Measurements from ENCODE around the gene GPR137C. TPM values are rescaled to one million over a fixed set of nuclear protein-coding genes. Genes with fewer than 3 reads are reported as not detected.
"Not testable (repeated sequence)": the region's sequence is repeated elsewhere in the genome, so short reads cannot be mapped to it uniquely, and the experiment has no call there.

GPR137C gene
- total RNA-seq, 1 donor from 2014 or later, result 2.2 TPM

- not testable (repeated sequence) for DNase-seq (ENCODE audit: low spot score)
Measured at GRCh38 chr14:52568454-52568853, 15.8 kb downstream of the GPR137C start.

DNA sequence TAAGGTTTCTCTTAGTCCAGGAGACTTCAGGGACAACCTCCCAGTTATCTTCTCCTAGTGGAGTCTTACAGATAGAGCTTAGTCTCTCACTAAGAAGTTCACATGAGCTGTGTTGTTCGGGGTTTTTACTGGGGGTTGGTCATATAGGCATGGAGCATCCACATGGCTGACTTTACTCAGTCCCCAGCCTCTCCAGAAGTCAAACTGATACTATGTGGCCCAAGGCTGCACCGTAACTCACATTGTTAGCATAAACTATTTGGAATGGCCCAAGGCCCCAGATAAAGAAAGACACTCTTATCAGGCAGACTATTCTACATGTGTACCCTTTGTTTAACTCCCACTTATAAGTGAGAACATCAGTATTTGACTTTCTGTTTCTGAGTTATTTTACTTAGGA lies 23.2 kb downstream of the GPR137C start:
- no peak for DNase-seq (ENCODE audit: low spot score)

DNA sequence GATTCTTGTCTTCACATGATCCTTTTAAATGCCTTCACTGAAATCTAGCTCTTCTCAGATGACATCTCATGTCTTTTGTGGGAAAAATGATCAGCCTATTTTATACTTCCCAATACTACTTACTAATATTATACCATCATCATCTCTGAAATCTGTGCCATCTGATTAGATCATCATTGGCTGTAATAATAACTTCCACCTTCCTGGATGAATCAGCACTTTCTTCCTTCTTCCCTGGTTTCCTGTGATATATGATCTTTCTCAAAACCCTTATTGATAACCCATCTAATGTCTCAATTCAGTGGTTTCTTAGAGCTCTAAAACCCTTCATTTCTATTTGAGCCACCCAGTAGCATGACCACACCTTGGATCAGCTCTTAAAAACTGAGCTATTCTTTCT lies 30.9 kb downstream of the GPR137C start:
- DNase-seq (ENCODE audit: low spot score), result no peak

DNA sequence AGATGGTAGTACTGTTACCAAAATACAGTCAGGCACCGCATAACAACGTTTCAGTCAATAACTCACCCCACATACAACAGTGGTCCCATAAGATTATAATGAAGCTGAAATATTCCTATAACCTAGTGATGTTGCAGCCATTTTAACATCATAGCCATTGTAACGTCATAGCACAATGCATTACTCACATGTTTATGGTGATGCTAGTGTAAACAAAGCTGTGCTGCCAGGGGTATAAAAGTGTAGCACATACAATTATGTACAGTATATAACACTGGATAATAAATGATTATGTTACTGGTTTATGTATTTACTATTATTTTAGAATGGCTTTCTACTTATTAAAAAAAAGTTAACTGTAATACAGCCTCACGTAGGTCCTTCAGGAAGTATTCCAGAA lies 37.0 kb downstream of the GPR137C start:
- no peak for DNase-seq (ENCODE audit: low spot score)

GRCh38 chr14:52590318-52590717 lies 37.7 kb downstream of the GPR137C start:
- no peak for DNase-seq (ENCODE audit: low spot score)

- DNase-seq (ENCODE audit: low spot score), result no peak
Measured at GRCh38 chr14:52596320-52596719, 43.7 kb downstream of the GPR137C start.

DNA sequence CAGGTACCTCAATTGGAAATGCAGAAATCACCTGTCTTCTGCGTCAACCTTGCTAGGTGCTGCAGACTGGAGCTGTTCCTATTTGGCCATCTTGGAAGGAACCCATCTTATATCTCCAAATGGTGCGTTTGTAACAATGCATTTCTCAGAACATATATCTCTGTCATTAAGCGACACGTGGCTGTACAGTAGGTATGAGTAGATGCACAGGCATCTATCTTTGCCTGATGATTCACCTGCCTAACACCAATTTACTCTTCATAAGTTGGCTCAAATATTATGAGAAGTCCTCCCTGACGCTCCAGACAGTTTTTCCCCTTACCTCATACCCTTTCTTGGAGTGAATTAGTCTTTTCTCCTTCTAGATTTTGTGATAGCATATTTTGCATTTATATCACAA lies 44.2 kb downstream of the GPR137C start:
- no peak for DNase-seq (ENCODE audit: low spot score)

GRCh38 chr14:52598568-52598967 lies 45.9 kb downstream of the GPR137C start:
- DNase-seq (ENCODE audit: low spot score), result no peak

DNA sequence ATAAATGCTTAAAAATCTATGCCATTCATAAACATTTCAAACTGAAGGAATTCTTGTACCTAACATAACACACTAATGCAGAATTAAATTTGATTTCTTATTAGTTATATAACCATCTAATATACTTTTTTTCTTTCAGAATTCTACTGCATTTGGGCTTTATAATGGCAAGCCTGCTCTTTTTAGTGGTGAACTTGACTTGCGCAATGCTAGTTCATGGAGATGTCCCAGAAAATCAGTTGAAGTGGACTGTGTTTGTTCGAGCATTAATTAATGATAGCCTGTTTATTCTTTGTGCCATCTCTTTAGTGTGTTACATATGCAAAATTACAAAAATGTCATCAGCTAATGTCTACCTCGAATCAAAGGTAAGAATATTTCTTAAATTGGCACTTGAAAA lies 47.3 kb downstream of the GPR137C start:
- DNase-seq (ENCODE audit: low spot score), result no peak

DNA sequence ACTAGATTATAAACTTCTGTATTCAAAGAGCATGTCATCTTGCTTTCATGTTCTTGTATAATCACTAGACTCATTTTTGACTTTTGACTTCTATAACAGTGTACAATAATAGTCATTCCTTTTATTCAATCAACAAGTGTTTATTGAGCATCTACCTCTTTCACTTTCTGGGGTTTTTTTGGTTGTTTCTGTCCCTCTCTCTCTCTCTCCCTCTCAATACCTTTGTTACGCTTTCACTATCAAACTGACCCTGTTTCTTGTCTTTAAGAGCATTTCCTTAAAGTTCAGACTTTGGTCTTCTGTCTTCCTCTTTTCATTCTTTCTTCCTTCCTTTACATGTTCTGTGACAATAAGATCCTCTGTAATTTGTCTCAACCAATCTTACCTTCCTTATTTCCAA lies 49.5 kb downstream of the GPR137C start:
- no peak for DNase-seq (ENCODE audit: low spot score)

- no peak for DNase-seq (ENCODE audit: low spot score)
Measured at GRCh38 chr14:52607061-52607460, 54.4 kb downstream of the GPR137C start.

DNA sequence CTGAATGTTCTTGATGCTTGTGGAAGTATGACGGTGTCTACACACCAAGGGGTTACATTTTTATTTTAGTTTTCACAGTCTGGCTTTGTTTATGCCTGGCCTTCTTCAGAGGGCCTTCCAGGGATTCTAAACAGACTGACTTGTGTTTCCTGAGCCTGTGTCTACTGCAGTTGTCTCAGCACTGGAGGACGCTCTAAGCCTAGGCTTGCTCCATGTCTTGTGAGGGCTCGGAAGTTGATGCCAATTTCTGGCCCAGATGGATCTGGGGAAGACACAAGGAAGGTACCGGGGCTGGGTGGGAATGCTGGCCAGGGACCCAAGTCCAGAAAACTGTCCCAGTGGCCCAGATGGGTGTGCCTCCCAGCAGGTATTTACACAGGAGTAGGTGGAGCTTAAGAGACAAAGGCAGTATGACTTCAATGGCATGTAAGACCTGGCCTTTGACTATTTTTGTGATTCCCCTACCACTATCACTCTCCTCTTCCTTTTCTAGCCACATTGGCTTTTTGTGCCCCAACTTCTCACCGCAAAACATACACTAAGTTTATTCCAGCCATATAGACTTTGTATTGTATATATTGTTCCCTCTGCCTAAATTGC lies 56.9 kb downstream of the GPR137C start:
- DNase-seq (ENCODE audit: low spot score), result no peak

- DNase-seq (ENCODE audit: low spot score), result no peak
Measured at GRCh38 chr14:52610187-52610586, 57.6 kb downstream of the GPR137C start.

- no peak for DNase-seq (ENCODE audit: low spot score)
Measured at GRCh38 chr14:52618602-52619001, 66.0 kb downstream of the GPR137C start.

GRCh38 chr14:52619687-52620086 lies 67.1 kb downstream of the GPR137C start:
- DNase-seq (ENCODE audit: low spot score), result no peak

GRCh38 chr14:52640137-52640536 lies 87.5 kb downstream of the GPR137C start:
- DNase-seq (ENCODE audit: low spot score), result no peak

- no peak for DNase-seq (ENCODE audit: low spot score)
Measured at GRCh38 chr14:52641745-52642144, 89.1 kb downstream of the GPR137C start.

DNA sequence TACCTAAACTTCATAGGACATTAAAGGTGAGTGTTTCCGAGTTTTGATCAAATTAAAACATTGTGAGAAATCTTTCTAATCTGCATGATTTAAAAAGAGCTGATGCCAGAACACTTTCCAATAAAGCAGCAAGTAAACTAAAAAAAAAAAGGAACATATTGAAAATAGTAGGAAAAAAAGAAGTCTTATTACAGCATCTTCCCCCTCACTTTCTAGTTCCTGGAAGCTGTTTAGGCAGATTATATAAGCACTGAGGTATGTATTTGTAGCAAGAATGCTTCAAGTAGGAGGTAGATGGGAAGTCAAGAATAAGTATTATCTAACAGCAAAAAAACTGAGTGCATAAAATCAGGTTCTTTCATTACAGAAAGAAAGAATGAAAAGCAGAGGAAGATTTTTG lies 96.9 kb downstream of the GPR137C start:
- DNase-seq (ENCODE audit: low spot score), result no peak

- DNase-seq (ENCODE audit: low spot score), result no peak
Measured at GRCh38 chr14:52650774-52651173, 98.1 kb downstream of the GPR137C start.

DNA sequence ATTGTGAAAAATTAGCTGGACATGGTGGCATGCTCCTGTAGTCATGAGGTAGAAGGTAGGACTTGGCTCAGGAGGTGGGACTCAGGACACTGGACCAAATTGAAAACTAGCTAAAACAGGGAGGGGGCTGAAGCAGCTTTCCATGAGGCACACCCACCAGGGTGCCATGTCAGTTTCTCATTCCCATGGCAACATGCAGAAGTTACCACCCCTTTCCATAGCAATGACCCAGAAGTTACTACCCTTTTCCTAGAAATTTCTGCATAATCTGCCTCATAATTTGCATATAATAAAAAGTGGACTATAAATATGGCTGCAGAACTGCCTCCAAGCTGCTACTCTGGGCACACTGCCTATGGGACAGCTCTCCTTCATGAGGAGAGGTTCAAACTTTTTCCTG lies 104.3 kb downstream of the GPR137C start:
- no peak for DNase-seq (ENCODE audit: low spot score)

- DNase-seq (ENCODE audit: low spot score), result no peak
Measured at GRCh38 chr14:52660325-52660724, 107.7 kb downstream of the GPR137C start.

GRCh38 chr14:52660832-52661231 lies 108.2 kb downstream of the GPR137C start:
- no peak for DNase-seq (ENCODE audit: low spot score)

DNA sequence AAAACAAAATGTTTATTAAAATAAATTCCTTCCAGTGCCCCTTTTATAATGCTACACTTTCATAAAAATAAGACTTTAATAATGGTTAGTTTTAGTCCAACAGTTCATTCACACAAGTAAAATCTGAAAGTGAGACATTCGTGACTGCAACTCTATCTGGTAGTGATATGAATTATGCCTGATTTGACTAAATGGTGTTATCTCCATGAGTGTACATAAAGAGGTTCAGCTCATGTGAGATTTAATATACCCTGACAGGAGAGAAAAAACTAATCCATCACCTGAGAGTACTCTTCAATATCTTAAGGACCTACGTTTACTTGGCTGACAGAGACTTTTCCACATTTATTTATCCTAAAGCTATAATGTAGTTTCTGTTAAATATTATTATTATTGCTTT lies 108.7 kb downstream of the GPR137C start:
- DNase-seq (ENCODE audit: low spot score), result no peak

DNA sequence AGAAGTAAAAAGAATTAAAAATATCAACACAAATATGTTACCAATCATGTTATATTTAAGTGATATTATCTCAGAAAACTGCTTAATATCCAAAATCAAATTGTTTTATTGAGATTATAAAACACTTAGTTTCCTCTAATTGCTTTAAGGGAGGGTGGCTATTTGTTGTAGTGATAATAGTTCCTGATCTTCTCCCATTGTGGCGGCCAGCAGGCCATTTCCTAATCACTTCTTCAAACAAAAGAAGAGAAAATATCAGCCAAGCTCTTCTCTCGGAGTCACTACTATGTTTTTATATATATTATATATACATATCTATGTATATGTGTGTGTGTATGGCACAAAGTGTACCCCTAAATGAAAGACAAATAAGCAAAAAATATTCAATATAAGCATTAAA lies 111.2 kb downstream of the GPR137C start:
- DNase-seq (ENCODE audit: low spot score), result no peak

DNA sequence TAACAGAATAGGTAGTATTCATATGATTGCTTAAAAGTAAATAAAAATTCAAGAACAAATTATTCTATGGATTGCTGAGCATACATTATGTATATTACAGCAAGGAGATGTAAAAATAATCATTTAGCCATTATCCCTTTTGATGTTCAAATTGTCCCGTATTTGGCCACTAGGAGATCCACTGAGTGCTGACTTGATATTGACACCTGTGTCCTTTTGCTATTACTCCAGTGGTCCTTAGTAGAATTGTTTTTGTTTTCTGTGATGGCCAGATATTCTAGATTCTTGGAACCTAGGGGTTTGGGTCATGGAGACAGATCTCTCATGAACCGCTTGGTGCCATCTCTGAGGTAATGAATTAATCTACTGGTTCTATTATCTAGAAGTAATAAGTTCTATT lies 126.0 kb downstream of the GPR137C start:
- no peak for DNase-seq (ENCODE audit: low spot score)

Measured in ureter (tissue), 1 donor.